Measurements from ENCODE around the gene LRTM1. TPM values are rescaled to one million over a fixed set of nuclear protein-coding genes. Genes with fewer than 3 reads are reported as not detected.

Gene LRTM1
- total and polyA plus RNA-seq, 2 of the 13 experiments (the other 11 are each of a cell fraction or from before 2014, with no cell fraction given), result not detected

GRCh38 chr3:54962200-54962599, 34.3 kb upstream of the LRTM1 start:
- H3K27ac ChIP-seq (ENCODE audit: extremely low read length, insufficient read depth, low read length), result no peak overlapping the region
- no peak overlapping the region for H3K4me2 ChIP-seq (ENCODE audit: low read depth, low read length)
- intact Hi-C loops (cut with micrococcal nuclease; ENCODE audit: unreplicated experiment), result no loop called here
- H3K27me3 ChIP-seq (ENCODE audit: control insufficient read depth in 1 of 2, insufficient read depth in 2 of 2, low read length in 2 of 2), result peaks cover 0 to 7% of the 10 kb centered on the region in 2 experiments; a peak in 1 of 5 replicates
- no peaks in the 10 kb centered on the region for H3K79me2 ChIP-seq (ENCODE audit: insufficient read depth, low read length)
- no peaks in the 10 kb centered on the region for H3K9me3 ChIP-seq (ENCODE audit: low read length)
- FAIRE-seq (no peak), DNase-seq (ENCODE audit: low spot score) (no peak), ATAC-seq (no peak)
- ChIA-PET CTCF (ENCODE audit: low intra/inter-chr PET ratio, low total read pairs) (no interaction called here), POLR2A (no interaction called here)
- no peaks in the 10 kb centered on the region for H3K36me3 ChIP-seq (replicated peaks in 1 of 2; ENCODE audit: control insufficient read depth in 1 of 2, insufficient read depth in 2 of 2, low read length in 2 of 2)
- no TSS peak for BruUV-seq (replicated peaks)
- no peak overlapping the region for H3K9ac ChIP-seq (ENCODE audit: insufficient read depth, low read depth, low read length)
- H3K4me1 ChIP-seq (ENCODE audit: insufficient read depth, low read length), result peaks cover 7% of the 10 kb centered on the region
- H4K20me1 ChIP-seq (ENCODE audit: insufficient read depth, low read length), result no peaks in the 10 kb centered on the region
- H2AFZ ChIP-seq (ENCODE audit: low read length), result no peak overlapping the region
- 25% methylated on average over 2 of the region's 2 CpGs for WGBS (ENCODE audit: low lambda C conversion rate)
- TF ChIP-seq ZNF780A (CRISPR knock-in tag; IDR thresholded peaks at IDR 0.05), result no peak
- no peak for TF ChIP-seq FOXP4 (CRISPR knock-in tag; IDR thresholded peaks at IDR 0.05)
- TF ChIP-seq AGO1 (IDR thresholded peaks at IDR 0.05; ENCODE audit: low read depth, low read length, poor library complexity, severe bottlenecking), result no peak
- TF ChIP-seq TRIM24 (CRISPR knock-in tag; IDR thresholded peaks at IDR 0.05), result no peak
- TF ChIP-seq ZFY (CRISPR knock-in tag; IDR thresholded peaks at IDR 0.05), result no peak
- TF ChIP-seq ZNF160 (CRISPR knock-in tag; IDR thresholded peaks at IDR 0.05), result no peak
- no peak for TF ChIP-seq FLYWCH1 (CRISPR knock-in tag; IDR thresholded peaks at IDR 0.05)
- no peak for TF ChIP-seq ZBTB25 (CRISPR knock-in tag; IDR thresholded peaks at IDR 0.05)
- no peak for TF ChIP-seq TEF (CRISPR knock-in tag; IDR thresholded peaks at IDR 0.05)
- no peak for TF ChIP-seq RXRA (CRISPR knock-in tag; IDR thresholded peaks at IDR 0.05)
- TF ChIP-seq CAMTA2 (CRISPR knock-in tag; IDR thresholded peaks at IDR 0.05; ENCODE audit: borderline replicate concordance), result no peak
- no peak for TF ChIP-seq PREB (CRISPR knock-in tag; IDR thresholded peaks at IDR 0.05)
- no peak for TF ChIP-seq SALL1 (CRISPR knock-in tag; IDR thresholded peaks at IDR 0.05)
- no peak for TF ChIP-seq CREBL2 (CRISPR knock-in tag; IDR thresholded peaks at IDR 0.05; ENCODE audit: borderline replicate concordance)
- no peak for TF ChIP-seq NFYB (CRISPR knock-in tag; IDR thresholded peaks at IDR 0.05)
- TF ChIP-seq ZNF543 (CRISPR knock-in tag; IDR thresholded peaks at IDR 0.05), result no peak
- TF ChIP-seq ZNF503 (CRISPR knock-in tag; IDR thresholded peaks at IDR 0.05), result no peak
- no peak for TF ChIP-seq THAP7 (CRISPR knock-in tag; IDR thresholded peaks at IDR 0.05)
- in situ Hi-C loops (cut with HindIII; ENCODE audit: extremely low pct_ligation_motif_present, low pct_unique_long_range_greater_than_20kb), result no loop called here
- H3K4me3 ChIP-seq (replicated peaks in 1 of 3; ENCODE audit: insufficient read depth in 1 of 3, low read depth in 2 of 3, low read length in 3 of 3), result no peak overlapping the region

Data from HepG2 (cell line).